PC-9 (cell line): Measurements from ENCODE around the gene SCARB1.

Experiments
- CTCF ChIP-seq: fragments of 200-600 bp; sonication (generic); conservative IDR thresholded peaks from 2 replicates; pipeline ENCODE4 v1.6.1; 2017; ENCODE audit warnings: mixed run types, antibody characterized with exemption, mild to moderate bottlenecking, moderate library complexity
- EZH2 ChIP-seq: fragments of 200-600 bp; sonication (generic); IDR thresholded peaks from 2 replicates; pipeline ENCODE4 v1.8.0; 2017; ENCODE audit warnings: antibody characterized with exemption, low read depth

GRCh38 chr12:124743479-124744272 is 120.0 kb downstream of the SCARB1 start:
- TF ChIP-seq CTCF (no peak), EZH2 (no peak)
